ENCODE data around the gene TPPP2.
"Not testable (repeated sequence)": the region's sequence is repeated elsewhere in the genome, so short reads cannot be mapped to it uniquely, and the experiment has no call there.

DNA sequence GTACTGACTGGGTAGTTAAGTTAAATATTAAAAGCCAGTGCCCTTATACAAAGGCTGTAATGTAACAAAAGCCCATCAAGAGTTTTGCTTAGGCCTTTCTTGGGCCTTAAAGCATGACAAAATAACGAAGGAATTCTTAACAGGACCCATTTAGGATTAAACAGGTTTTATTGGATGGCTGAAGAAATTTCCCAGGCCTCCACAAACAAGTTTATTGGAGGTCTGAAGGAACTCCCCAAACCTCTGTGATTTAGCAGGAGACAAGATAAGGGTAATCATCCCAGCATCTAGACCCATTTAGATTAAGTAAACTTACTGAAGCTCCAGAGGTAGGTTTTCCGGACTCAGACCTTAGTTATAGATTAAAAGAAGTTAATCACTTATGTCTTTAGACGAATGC is 20.3 kb upstream of the TPPP2 start:
- not testable (repeated sequence) for TF ChIP-seq KLF10 (CRISPR knock-in tag; IDR thresholded peaks at IDR 0.05); CBX8 (IDR thresholded peaks at IDR 0.05; ENCODE audit: borderline replicate concordance, extremely low read depth, low read depth, low read length, poor library complexity, severe bottlenecking); MTF1 (CRISPR knock-in tag; IDR thresholded peaks at IDR 0.05; ENCODE audit: borderline replicate concordance); BHLHE40 (IDR thresholded peaks at IDR 0.05; ENCODE audit: low read length); ZNF407 (IDR thresholded peaks at IDR 0.05; ENCODE audit: low read depth); CTBP1 (IDR thresholded peaks at IDR 0.05; ENCODE audit: borderline replicate concordance); ARID4B (CRISPR knock-in tag; IDR thresholded peaks at IDR 0.05); CBX3 (IDR thresholded peaks at IDR 0.05; ENCODE audit: borderline replicate concordance in 1 of 2, low read length in 2 of 2); ZFP1 (CRISPR knock-in tag; IDR thresholded peaks at IDR 0.05); SRSF9 (IDR thresholded peaks at IDR 0.05; ENCODE audit: borderline replicate concordance, low read depth, low read length); U2AF1 (optimal IDR thresholded peaks at IDR 0.05; ENCODE audit: low read depth, low read length); ZNF124 (CRISPR knock-in tag; IDR thresholded peaks at IDR 0.05); FOXJ3 (CRISPR knock-in tag; IDR thresholded peaks at IDR 0.05)
- TF ChIP-seq, protein P1, sequence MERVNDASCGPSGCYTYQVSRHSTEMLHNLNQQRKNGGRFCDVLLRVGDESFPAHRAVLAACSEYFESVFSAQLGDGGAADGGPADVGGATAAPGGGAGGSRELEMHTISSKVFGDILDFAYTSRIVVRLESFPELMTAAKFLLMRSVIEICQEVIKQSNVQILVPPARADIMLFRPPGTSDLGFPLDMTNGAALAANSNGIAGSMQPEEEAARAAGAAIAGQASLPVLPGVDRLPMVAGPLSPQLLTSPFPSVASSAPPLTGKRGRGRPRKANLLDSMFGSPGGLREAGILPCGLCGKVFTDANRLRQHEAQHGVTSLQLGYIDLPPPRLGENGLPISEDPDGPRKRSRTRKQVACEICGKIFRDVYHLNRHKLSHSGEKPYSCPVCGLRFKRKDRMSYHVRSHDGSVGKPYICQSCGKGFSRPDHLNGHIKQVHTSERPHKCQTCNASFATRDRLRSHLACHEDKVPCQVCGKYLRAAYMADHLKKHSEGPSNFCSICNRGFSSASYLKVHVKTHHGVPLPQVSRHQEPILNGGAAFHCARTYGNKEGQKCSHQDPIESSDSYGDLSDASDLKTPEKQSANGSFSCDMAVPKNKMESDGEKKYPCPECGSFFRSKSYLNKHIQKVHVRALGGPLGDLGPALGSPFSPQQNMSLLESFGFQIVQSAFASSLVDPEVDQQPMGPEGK (CRISPR knock-in tag; IDR thresholded peaks at IDR 0.05; ENCODE audit: borderline replicate concordance): not testable (repeated sequence)

Measured in K562 (cell line).